BLaER1 treated with 17β-estradiol and CSF1 and Interleukin-3, amounts not matched to agents 10 nM and 100 nM (cell line): ENCODE results near the gene LAMC1.

ENCODE experiments used
- H3K27ac ChIP-seq, 11 experiments: shearing (Covaris generic); formaldehyde crosslinking; 2 replicates each; pipeline ENCODE4 v1.8.1; 2022
- H3K27me3 ChIP-seq, 11 experiments: shearing (Covaris generic); formaldehyde crosslinking; 2 replicates each; pipeline ENCODE4 v1.8.1; 2022
- H3K36me3 ChIP-seq, 11 experiments: shearing (Covaris generic); formaldehyde crosslinking; 2 replicates each; pipeline ENCODE4 v1.8.1; 2022
- H3K4me1 ChIP-seq, 10 experiments: shearing (Covaris generic); formaldehyde crosslinking; 2 replicates each; pipeline ENCODE4 v1.8.1; 2022
- H3K4me2 ChIP-seq, 11 experiments: shearing (Covaris generic); formaldehyde crosslinking; 2 replicates each; pipeline ENCODE4 v1.8.1; 2022
- H3K4me3 ChIP-seq, 10 experiments: shearing (Covaris generic); formaldehyde crosslinking; 2 replicates each; pipeline ENCODE4 v1.8.1; 2022
- H3K9ac ChIP-seq, 11 experiments: shearing (Covaris generic); formaldehyde crosslinking; 2 replicates each; pipeline ENCODE4 v1.8.1; 2022
- H3K9me3 ChIP-seq, 11 experiments: shearing (Covaris generic); formaldehyde crosslinking; replicated peaks in 1 of 11; 2 replicates each; pipeline ENCODE4 v1.8.1; 2022
- H4K20me1 ChIP-seq, 11 experiments: shearing (Covaris generic); formaldehyde crosslinking; 2 replicates each; pipeline ENCODE4 v1.8.1; 2022
- Cebpa-rat ChIP-seq, 11 experiments: shearing (Covaris generic); IDR thresholded peaks; 2 replicates each; pipeline ENCODE4 v1.8.1; 2022

Gene LAMC1

DNA sequence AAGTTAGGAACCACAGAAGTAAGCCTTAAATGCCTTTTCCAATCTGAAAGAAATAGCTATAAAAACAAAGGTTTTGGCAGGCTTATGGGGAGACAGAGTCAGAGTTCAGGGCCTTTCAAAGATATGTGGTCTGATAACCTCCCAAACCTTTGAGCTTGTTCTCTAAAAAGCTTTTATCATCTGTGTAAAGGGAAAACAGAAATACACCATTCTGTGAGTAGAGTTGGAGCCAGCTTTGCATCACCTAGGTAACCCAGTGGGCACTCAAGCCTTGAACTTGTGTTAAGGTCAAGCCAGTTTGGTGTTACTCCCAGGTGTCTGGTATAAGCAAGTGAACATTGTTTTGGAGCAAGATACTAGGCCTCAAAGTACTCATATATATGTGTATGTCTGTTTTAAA, 50.1 kb downstream of the LAMC1 start:
- no peak for TF ChIP-seq Cebpa-rat (IDR thresholded peaks at IDR 0.05)
- Histone ChIP-seq H3K9me3 (peaks cover 0 to 34% (median 14%) of the 10 kb centered on the region in 11 experiments; a peak in 12 of 22 replicates), H3K4me3 (no peak overlapping the region), H3K4me2 (peak overlapping the region in 7 of 11 experiments; percentile 24 to 88 (median 86); a peak in 9 of 22 replicates), H3K27me3 (no peaks in the 10 kb centered on the region), H3K36me3 (peaks cover 0 to 30% (median 16%) of the 10 kb centered on the region in 11 experiments; a peak in 11 of 22 replicates), H3K4me1 (peaks cover 26 to 80% (median 71%) of the 10 kb centered on the region in 10 experiments), H4K20me1 (peaks cover 0 to 57% (median 7%) of the 10 kb centered on the region in 11 experiments; a peak in 8 of 22 replicates), H3K27ac (peak overlapping the region in 5 of 11 experiments; percentile 75 to 95 (median 89); a peak in 9 of 22 replicates), H3K9ac (no peak overlapping the region)

DNA sequence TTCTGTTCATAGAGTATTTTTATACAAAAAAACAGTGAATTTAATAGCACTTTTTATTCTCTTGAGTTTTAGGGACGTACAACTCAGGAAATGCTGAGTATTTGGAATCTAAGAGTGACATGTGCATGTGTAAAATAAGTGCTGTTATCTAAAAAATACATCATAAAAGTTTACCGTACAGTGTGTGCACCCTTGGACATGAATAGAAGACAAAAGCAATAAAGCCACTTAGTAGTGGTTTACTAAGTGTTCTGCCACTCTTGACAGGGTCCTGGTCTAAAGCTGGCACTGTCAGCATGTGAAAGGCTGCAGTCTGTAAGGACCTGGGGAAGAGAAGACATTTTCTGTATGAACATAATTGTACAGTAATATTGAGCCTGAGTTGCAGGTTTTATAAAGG, 51.0 kb downstream of the LAMC1 start:
- TF ChIP-seq Cebpa-rat (IDR thresholded peaks at IDR 0.05): no peak
- H3K4me3 ChIP-seq: no peak overlapping the region
- peaks cover 0 to 30% (median 16%) of the 10 kb centered on the region in 11 experiments; a peak in 11 of 22 replicates for H3K36me3 ChIP-seq
- peaks cover 0 to 57% (median 10%) of the 10 kb centered on the region in 11 experiments; a peak in 9 of 22 replicates for H4K20me1 ChIP-seq
- H3K4me1 ChIP-seq: peaks cover 33 to 79% (median 68%) of the 10 kb centered on the region in 10 experiments
- H3K9ac ChIP-seq: no peak overlapping the region
- H3K27ac ChIP-seq: peak overlapping the region in 2 of 11 experiments; percentile 14 to 25; a peak in 2 of 22 replicates
- H3K9me3 ChIP-seq: peaks cover 0 to 34% (median 14%) of the 10 kb centered on the region in 11 experiments; a peak in 12 of 22 replicates
- 0 out of 22 replicates have a peak overlapping the region, but pooled peaks of 3 of the 11 experiments have one; percentile 1 to 22 (median 10) for H3K4me2 ChIP-seq
- H3K27me3 ChIP-seq: no peaks in the 10 kb centered on the region

DNA sequence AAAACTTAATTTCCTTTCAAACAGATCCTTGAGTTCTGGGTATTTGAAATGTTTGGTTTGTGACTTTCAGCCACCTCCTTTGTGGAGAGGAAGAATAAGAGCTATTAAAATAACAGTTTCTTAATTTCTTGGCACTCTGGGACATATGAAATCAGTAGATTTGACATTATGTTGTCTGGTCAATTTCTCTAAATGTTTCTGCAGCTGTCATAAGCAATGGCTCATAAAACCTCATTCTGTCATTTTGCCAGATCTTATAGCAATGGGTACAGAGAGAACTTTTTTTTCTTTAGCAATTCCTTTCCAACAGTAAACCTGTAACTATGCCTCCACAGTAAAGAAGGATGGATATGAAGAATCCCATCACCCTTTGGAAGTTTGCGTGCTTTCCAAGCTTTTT, 52.6 kb downstream of the LAMC1 start:
- no peak overlapping the region for H3K9ac ChIP-seq
- peaks cover 0 to 34% (median 14%) of the 10 kb centered on the region in 11 experiments; a peak in 12 of 22 replicates for H3K9me3 ChIP-seq
- peaks cover 0 to 32% (median 20%) of the 10 kb centered on the region in 11 experiments; a peak in 12 of 22 replicates for H3K36me3 ChIP-seq
- H3K27ac ChIP-seq: no peak overlapping the region
- TF ChIP-seq Cebpa-rat (IDR thresholded peaks at IDR 0.05): no peak
- no peak overlapping the region for H3K4me3 ChIP-seq
- H4K20me1 ChIP-seq: peaks cover 0 to 56% (median 18%) of the 10 kb centered on the region in 11 experiments; a peak in 11 of 22 replicates
- peak overlapping the region in 8 of 11 experiments; percentile 25 to 61 (median 42); a peak in 12 of 22 replicates for H3K4me2 ChIP-seq
- H3K27me3 ChIP-seq: no peaks in the 10 kb centered on the region
- peaks cover 39 to 75% (median 62%) of the 10 kb centered on the region in 10 experiments for H3K4me1 ChIP-seq

DNA sequence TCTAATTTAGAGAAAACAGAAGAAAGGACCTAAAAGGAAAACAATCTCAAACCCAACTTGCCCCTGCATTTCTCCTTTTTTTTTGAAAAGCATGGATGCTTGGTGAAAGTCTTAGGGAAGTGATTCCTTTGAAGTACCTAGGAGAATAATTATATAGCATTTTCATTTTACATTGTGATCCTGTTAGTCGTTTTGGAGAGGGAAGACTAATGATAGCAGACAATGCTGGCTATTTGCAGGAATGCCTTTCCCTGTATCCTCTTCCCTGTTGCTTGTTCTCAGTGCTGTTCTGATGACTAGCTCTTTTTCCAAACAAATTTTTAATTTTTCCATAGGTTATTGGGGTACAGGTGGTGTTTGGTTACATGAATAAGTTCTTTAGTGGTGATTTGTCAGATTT, 53.9 kb downstream of the LAMC1 start:
- TF ChIP-seq Cebpa-rat (IDR thresholded peaks at IDR 0.05): no peak
- Histone ChIP-seq H3K9me3 (peaks cover 0 to 34% (median 15%) of the 10 kb centered on the region in 11 experiments; a peak in 12 of 22 replicates), H3K4me2 (no peak overlapping the region), H3K9ac (no peak overlapping the region), H3K36me3 (peaks cover 0 to 44% (median 26%) of the 10 kb centered on the region in 11 experiments; a peak in 12 of 22 replicates), H4K20me1 (peaks cover 0 to 63% (median 22%) of the 10 kb centered on the region in 11 experiments; a peak in 11 of 22 replicates), H3K27me3 (no peaks in the 10 kb centered on the region), H3K4me3 (no peak overlapping the region), H3K27ac (0 out of 22 replicates have a peak overlapping the region, but pooled peaks of 1 of the 11 experiments have one; percentile 9), H3K4me1 (peaks cover 28 to 63% (median 50%) of the 10 kb centered on the region in 10 experiments)

DNA sequence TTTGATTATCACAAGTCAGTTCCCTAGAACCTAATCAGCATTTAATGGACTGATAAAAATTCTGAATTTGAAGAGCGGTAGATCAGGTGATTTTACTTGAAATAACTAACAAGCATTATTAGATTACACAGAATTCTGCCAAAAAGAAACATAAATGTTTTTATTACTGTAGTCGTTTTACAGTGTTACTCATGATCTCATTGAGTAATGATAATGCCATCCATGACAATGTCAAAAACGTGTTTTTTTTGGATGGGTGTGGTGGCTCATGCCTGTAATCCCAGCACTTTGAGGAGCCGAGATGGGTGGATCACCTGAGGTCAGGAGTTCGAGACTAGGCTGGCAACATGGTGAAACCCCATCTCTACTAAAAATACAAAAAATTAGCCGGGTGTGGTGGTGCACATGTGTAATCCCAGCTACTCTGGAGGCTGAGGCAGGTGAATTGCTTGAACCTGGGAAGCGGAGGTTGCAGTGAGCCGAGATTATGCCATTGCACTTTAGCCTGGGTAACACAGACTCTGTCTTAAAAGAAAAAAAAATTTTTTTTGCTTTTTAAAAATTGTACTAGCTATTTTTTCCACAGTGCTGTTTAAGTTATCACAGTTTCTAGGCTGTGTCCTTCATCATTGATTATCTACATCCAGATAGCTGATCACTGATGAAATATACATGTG, 56.6 kb downstream of the LAMC1 start:
- Histone ChIP-seq H3K27ac (peak overlapping the region in 1 of 11 experiments; percentile 35; a peak in 1 of 22 replicates), H3K4me1 (peaks cover 22 to 41% (median 32%) of the 10 kb centered on the region in 10 experiments), H3K4me3 (no peak overlapping the region), H3K9ac (no peak overlapping the region), H3K9me3 (peaks cover 0 to 22% (median 4%) of the 10 kb centered on the region in 11 experiments; a peak in 11 of 22 replicates), H3K27me3 (no peaks in the 10 kb centered on the region), H3K4me2 (peak overlapping the region in 8 of 11 experiments; percentile 5 to 47 (median 20); a peak in 11 of 22 replicates), H4K20me1 (peaks cover 0 to 82% (median 19%) of the 10 kb centered on the region in 11 experiments; a peak in 11 of 22 replicates), H3K36me3 (peaks cover 0 to 51% (median 17%) of the 10 kb centered on the region in 11 experiments; a peak in 13 of 22 replicates)
- no peak for TF ChIP-seq Cebpa-rat (IDR thresholded peaks at IDR 0.05)

DNA sequence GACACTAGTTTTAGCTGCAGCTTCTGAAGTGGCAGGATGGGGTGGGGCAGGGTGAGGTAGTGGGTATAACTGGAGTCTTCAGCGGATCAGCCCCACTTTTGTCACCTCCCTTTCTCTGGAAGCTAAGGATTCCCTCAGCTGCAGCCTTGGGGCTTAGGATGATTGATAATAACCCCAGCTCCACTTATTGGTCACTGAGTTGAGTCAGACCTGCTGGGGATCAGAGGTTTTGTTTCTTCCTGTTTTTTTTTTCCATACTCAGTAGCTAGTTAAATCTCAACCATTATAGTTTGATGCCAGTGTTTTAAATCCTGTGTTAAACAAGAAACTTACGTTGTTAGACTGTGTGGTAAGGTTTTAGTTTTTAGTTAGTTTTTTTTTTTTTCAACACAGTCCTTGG, 57.2 kb downstream of the LAMC1 start:
- H3K27me3 ChIP-seq: no peaks in the 10 kb centered on the region
- H3K4me3 ChIP-seq: no peak overlapping the region
- H3K4me1 ChIP-seq: peaks cover 22 to 36% (median 28%) of the 10 kb centered on the region in 10 experiments; a peak in 19 of 20 replicates
- peaks cover 0 to 87% (median 24%) of the 10 kb centered on the region in 11 experiments; a peak in 11 of 22 replicates for H4K20me1 ChIP-seq
- H3K4me2 ChIP-seq: peak overlapping the region in 8 of 11 experiments; percentile 5 to 47 (median 20); a peak in 11 of 22 replicates
- no peak for TF ChIP-seq Cebpa-rat (IDR thresholded peaks at IDR 0.05)
- H3K9me3 ChIP-seq: peaks cover 0 to 17% (median 3%) of the 10 kb centered on the region in 11 experiments; a peak in 9 of 22 replicates
- peaks cover 0 to 51% (median 14%) of the 10 kb centered on the region in 11 experiments; a peak in 12 of 22 replicates for H3K36me3 ChIP-seq
- no peak overlapping the region for H3K9ac ChIP-seq
- H3K27ac ChIP-seq: no peak overlapping the region

DNA sequence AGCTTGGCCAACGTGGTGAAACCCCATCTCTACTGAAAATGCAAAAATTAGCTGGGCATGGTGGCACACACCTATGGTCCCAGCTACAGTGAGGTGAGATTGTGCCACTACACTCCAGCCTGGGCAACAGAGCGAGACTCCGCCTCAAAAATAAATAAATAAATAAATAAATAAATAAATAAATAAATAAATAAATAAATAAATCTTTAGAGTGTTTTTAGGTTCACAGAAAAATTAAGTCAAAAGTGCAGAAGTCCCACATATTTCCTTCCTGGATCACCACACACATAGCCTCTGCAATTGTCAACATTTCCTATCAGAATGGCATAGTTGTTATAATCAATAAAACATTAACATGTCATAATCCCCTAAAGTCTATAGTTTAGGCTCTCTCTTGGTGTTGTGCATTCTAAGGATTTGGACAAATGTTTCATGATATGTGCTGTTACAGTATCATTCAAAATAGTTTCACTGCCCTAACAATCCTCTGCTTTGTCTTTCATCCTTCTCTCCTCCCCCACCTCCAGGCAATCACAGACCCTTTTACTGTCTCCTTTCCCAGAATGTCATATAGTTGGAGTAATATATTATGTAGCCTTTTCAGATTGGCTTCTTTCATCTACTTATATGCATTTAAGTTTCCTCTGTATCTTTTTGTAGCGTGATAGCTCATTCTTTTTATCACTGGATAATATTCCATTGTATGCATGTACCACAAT, 58.3 kb downstream of the LAMC1 start:
- Histone ChIP-seq H3K27ac (no peak overlapping the region), H3K9me3 (peaks cover 0 to 13% (median 0%) of the 10 kb centered on the region in 11 experiments; a peak in 9 of 22 replicates), H4K20me1 (peaks cover 0 to 88% (median 32%) of the 10 kb centered on the region in 11 experiments; a peak in 11 of 22 replicates), H3K27me3 (no peaks in the 10 kb centered on the region), H3K36me3 (peaks cover 0 to 44% (median 10%) of the 10 kb centered on the region in 11 experiments; a peak in 11 of 22 replicates), H3K4me3 (no peak overlapping the region), H3K9ac (no peak overlapping the region), H3K4me1 (peaks cover 14 to 25% (median 22%) of the 10 kb centered on the region in 10 experiments; a peak in 18 of 20 replicates), H3K4me2 (no peak overlapping the region)
- TF ChIP-seq Cebpa-rat (IDR thresholded peaks at IDR 0.05): no peak

DNA sequence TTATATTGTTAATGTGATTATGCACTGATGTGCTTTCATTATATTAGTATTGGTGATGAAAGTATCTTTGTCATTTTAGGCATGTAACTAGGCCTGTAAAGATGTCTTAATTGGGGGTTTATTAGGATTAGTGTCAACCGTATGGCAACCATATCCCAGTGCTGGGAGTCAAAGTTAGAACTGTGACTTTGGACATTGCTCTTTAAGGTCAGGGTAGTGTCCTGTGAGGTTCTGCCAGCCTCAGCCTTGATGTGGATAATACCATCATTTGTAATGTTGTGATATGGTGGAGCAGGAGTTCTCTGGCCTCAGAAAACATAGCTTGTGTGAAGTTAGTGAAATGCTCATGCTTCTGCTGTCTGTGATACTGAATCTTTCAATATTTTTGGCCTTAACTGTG, 59.4 kb downstream of the LAMC1 start:
- Histone ChIP-seq H3K9ac (no peak overlapping the region), H4K20me1 (peaks cover 0 to 90% (median 37%) of the 10 kb centered on the region in 11 experiments; a peak in 11 of 22 replicates), H3K36me3 (peaks cover 0 to 45% (median 10%) of the 10 kb centered on the region in 11 experiments; a peak in 10 of 22 replicates), H3K4me1 (peaks cover 14 to 25% (median 22%) of the 10 kb centered on the region in 10 experiments; a peak in 18 of 20 replicates), H3K4me2 (no peak overlapping the region), H3K9me3 (peaks cover 0 to 13% (median 0%) of the 10 kb centered on the region in 11 experiments; a peak in 8 of 22 replicates), H3K27ac (no peak overlapping the region), H3K4me3 (no peak overlapping the region), H3K27me3 (no peaks in the 10 kb centered on the region)
- no peak for TF ChIP-seq Cebpa-rat (IDR thresholded peaks at IDR 0.05)
